ENCODE results near the gene PLA2G4E.

PLA2G4E gene

GRCh38 chr15:41971089-41971894, 49.5 kb downstream of the PLA2G4E start:
- peaks cover 52% of the 10 kb centered on the region for H3K4me1 Mint-ChIP-seq (ENCODE audit: low read depth)
- H3K4me3 Mint-ChIP-seq = peak overlapping the region; percentile 92
- peak overlapping the region; percentile 94 for H3K27ac Mint-ChIP-seq
- H3K9me3 Mint-ChIP-seq (ENCODE audit: low read depth) = no peaks in the 10 kb centered on the region
- H3K27me3 Mint-ChIP-seq = peaks cover 6% of the 10 kb centered on the region
- no peaks in the 10 kb centered on the region for H3K36me3 Mint-ChIP-seq

- Mint-ChIP-seq H3K9me3 (ENCODE audit: low read depth) (no peaks in the 10 kb centered on the region), H3K27ac (peak overlapping the region; percentile 94), H3K4me3 (peak overlapping the region; percentile 92), H3K4me1 (ENCODE audit: low read depth) (peaks cover 57% of the 10 kb centered on the region), H3K36me3 (no peaks in the 10 kb centered on the region), H3K27me3 (peaks cover 3% of the 10 kb centered on the region)
Measured at GRCh38 chr15:41970456-41970855, 50.4 kb downstream of the PLA2G4E start.

GRCh38 chr15:41969851-41970431, 50.9 kb downstream of the PLA2G4E start:
- H3K4me3 Mint-ChIP-seq = peak overlapping the region; percentile 92
- peak overlapping the region; percentile 94 for H3K27ac Mint-ChIP-seq
- H3K27me3 Mint-ChIP-seq = no peaks in the 10 kb centered on the region
- peaks cover 58% of the 10 kb centered on the region for H3K4me1 Mint-ChIP-seq (ENCODE audit: low read depth)
- no peaks in the 10 kb centered on the region for H3K9me3 Mint-ChIP-seq (ENCODE audit: low read depth)
- no peaks in the 10 kb centered on the region for H3K36me3 Mint-ChIP-seq

GRCh38 chr15:41968701-41969100, 52.1 kb downstream of the PLA2G4E start:
- peaks cover 58% of the 10 kb centered on the region for H3K4me1 Mint-ChIP-seq (ENCODE audit: low read depth)
- H3K27ac Mint-ChIP-seq = no peak overlapping the region
- peak overlapping the region; percentile 41 for H3K4me3 Mint-ChIP-seq
- no peaks in the 10 kb centered on the region for H3K27me3 Mint-ChIP-seq
- H3K9me3 Mint-ChIP-seq (ENCODE audit: low read depth) = no peaks in the 10 kb centered on the region
- H3K36me3 Mint-ChIP-seq = no peaks in the 10 kb centered on the region

- H3K4me3 Mint-ChIP-seq = no peak overlapping the region
- H3K4me1 Mint-ChIP-seq (ENCODE audit: low read depth) = peaks cover 48% of the 10 kb centered on the region
Measured at GRCh38 chr15:41967506-41968206, 53.2 kb downstream of the PLA2G4E start.

GRCh38 chr15:41966920-41967465, 53.8 kb downstream of the PLA2G4E start:
- Mint-ChIP-seq H3K27me3 (no peaks in the 10 kb centered on the region), H3K4me1 (ENCODE audit: low read depth) (peaks cover 50% of the 10 kb centered on the region), H3K36me3 (peaks cover 3% of the 10 kb centered on the region), H3K9me3 (ENCODE audit: low read depth) (no peaks in the 10 kb centered on the region), H3K4me3 (no peak overlapping the region), H3K27ac (peak overlapping the region; percentile 25)

More at GRCh38 chr15:41967506-41968206, 53.2 kb downstream of the PLA2G4E start:
- no peak overlapping the region for H3K27ac Mint-ChIP-seq
- H3K9me3 Mint-ChIP-seq (ENCODE audit: low read depth) = no peaks in the 10 kb centered on the region
- H3K27me3 Mint-ChIP-seq = no peaks in the 10 kb centered on the region
- no peaks in the 10 kb centered on the region for H3K36me3 Mint-ChIP-seq

- H3K27ac Mint-ChIP-seq = no peak overlapping the region
- peaks cover 53% of the 10 kb centered on the region for H3K4me1 Mint-ChIP-seq (ENCODE audit: low read depth)
- no peaks in the 10 kb centered on the region for H3K9me3 Mint-ChIP-seq (ENCODE audit: low read depth)
Measured at GRCh38 chr15:41966414-41966812, 54.4 kb downstream of the PLA2G4E start.

GRCh38 chr15:41965441-41966413, 55.1 kb downstream of the PLA2G4E start:
- H3K36me3 Mint-ChIP-seq = peaks cover 4% of the 10 kb centered on the region
- H3K27ac Mint-ChIP-seq = peak overlapping the region; percentile 16
- peaks cover 47% of the 10 kb centered on the region for H3K4me1 Mint-ChIP-seq (ENCODE audit: low read depth)
- H3K9me3 Mint-ChIP-seq (ENCODE audit: low read depth) = no peaks in the 10 kb centered on the region
- no peaks in the 10 kb centered on the region for H3K27me3 Mint-ChIP-seq
- H3K4me3 Mint-ChIP-seq = no peak overlapping the region

More at GRCh38 chr15:41966414-41966812, 54.4 kb downstream of the PLA2G4E start:
- Mint-ChIP-seq H3K4me3 (no peak overlapping the region), H3K27me3 (no peaks in the 10 kb centered on the region), H3K36me3 (peaks cover 4% of the 10 kb centered on the region)

- peaks cover 23% of the 10 kb centered on the region for H3K4me1 Mint-ChIP-seq (ENCODE audit: low read depth)
Measured at GRCh38 chr15:41961595-41962202, 59.1 kb downstream of the PLA2G4E start.

GRCh38 chr15:41961001-41961518, 59.8 kb downstream of the PLA2G4E start:
- Mint-ChIP-seq H3K4me1 (ENCODE audit: low read depth) (peaks cover 16% of the 10 kb centered on the region), H3K27me3 (no peaks in the 10 kb centered on the region), H3K9me3 (ENCODE audit: low read depth) (no peaks in the 10 kb centered on the region), H3K27ac (no peak overlapping the region), H3K36me3 (peaks cover 9% of the 10 kb centered on the region), H3K4me3 (no peak overlapping the region)

More at GRCh38 chr15:41961595-41962202, 59.1 kb downstream of the PLA2G4E start:
- Mint-ChIP-seq H3K36me3 (peaks cover 9% of the 10 kb centered on the region), H3K4me3 (no peak overlapping the region), H3K9me3 (ENCODE audit: low read depth) (no peaks in the 10 kb centered on the region), H3K27ac (no peak overlapping the region), H3K27me3 (no peaks in the 10 kb centered on the region)

- Mint-ChIP-seq H3K4me3 (no peak overlapping the region), H3K27ac (no peak overlapping the region), H3K27me3 (no peaks in the 10 kb centered on the region), H3K36me3 (peaks cover 9% of the 10 kb centered on the region), H3K9me3 (ENCODE audit: low read depth) (no peaks in the 10 kb centered on the region), H3K4me1 (ENCODE audit: low read depth) (peaks cover 12% of the 10 kb centered on the region)
Measured at GRCh38 chr15:41958002-41958420, 62.8 kb downstream of the PLA2G4E start.

GRCh38 chr15:41957021-41957897, 63.6 kb downstream of the PLA2G4E start:
- no peaks in the 10 kb centered on the region for H3K27me3 Mint-ChIP-seq
- H3K4me1 Mint-ChIP-seq (ENCODE audit: low read depth) = peaks cover 11% of the 10 kb centered on the region
- no peaks in the 10 kb centered on the region for H3K9me3 Mint-ChIP-seq (ENCODE audit: low read depth)
- H3K4me3 Mint-ChIP-seq = no peak overlapping the region
- no peak overlapping the region for H3K27ac Mint-ChIP-seq
- peaks cover 8% of the 10 kb centered on the region for H3K36me3 Mint-ChIP-seq
